CD4-positive, alpha-beta T cell treated with Interleukin-17A for 4 hours (primary cell): Measurements from ENCODE around the gene POLA1.
"Not testable (repeated sequence)": the region's sequence is repeated elsewhere in the genome, so short reads cannot be mapped to it uniquely, and the experiment has no call there.

Experiments
- DNase-seq: peaks from one replicate; pipeline ENCODE4 v3.0.0-alpha.2; 2020; ENCODE audit warnings: mixed read lengths

The POLA1 gene

DNA sequence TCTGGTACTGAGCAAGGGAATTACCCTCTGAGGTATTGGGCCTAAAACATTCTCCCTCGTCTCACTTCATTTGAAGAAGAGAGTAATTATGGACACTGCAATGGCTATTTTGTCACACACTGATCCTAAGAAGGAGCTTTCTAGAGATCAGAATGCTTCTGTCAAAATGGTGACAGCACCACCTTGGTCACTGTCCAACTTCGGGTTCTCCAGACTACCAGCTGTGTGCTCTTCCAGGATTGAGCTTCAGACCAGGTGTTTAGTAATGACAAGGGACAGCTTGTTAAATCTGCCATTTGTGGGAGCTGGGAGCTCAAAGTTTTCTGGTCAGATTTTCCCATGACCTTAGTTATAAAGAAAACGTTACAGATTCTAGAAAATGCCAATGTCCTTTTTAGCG lies 105.4 kb downstream of the POLA1 start:
- DNase-seq: no peak

- no peak for DNase-seq
Observed at GRCh38 chrX:24799565-24799964, 105.8 kb downstream of the POLA1 start.

GRCh38 chrX:24805201-24805600 lies 111.5 kb downstream of the POLA1 start:
- DNase-seq: no peak

DNA sequence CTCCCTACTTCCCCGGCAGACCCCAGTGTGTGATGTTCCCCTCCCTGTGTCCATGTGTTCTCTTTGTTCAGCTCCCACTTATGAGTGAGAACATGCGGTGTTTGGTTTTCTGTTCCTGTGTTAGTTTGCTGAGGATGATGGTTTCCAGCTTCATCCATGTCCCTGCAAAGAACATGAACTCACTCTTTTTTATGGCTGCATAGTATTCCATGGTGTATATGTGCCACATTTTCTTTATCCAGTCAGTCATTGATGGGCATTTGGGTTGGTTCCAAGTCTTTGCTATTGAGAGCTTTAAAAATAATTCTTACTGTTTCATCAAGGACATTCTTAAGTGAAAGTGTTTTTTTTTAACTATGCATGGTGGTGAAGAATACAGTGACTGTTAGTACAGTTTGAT lies 126.1 kb downstream of the POLA1 start:
- not testable (repeated sequence) for DNase-seq

GRCh38 chrX:24828147-24828546 lies 134.4 kb downstream of the POLA1 start:
- DNase-seq: no peak

DNA sequence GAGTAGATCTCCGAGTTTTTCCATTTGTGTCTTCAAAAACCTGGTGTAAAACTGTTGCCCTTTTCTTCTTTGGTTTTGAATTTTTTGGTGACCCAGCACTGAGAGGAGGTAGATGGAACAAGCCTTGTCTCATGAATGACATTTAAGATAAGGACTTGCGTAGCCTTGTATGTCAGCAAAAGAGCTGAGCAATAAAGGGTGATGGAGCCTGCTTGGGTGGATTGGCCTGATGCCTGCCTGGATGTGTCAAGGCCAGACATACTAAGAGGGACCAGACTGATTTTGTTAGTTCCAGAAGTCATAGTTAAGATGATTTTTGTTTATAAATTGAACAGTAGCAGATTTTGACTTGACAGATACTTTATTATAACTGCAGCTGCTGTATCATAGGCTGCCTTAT lies 134.9 kb downstream of the POLA1 start:
- no peak for DNase-seq

DNA sequence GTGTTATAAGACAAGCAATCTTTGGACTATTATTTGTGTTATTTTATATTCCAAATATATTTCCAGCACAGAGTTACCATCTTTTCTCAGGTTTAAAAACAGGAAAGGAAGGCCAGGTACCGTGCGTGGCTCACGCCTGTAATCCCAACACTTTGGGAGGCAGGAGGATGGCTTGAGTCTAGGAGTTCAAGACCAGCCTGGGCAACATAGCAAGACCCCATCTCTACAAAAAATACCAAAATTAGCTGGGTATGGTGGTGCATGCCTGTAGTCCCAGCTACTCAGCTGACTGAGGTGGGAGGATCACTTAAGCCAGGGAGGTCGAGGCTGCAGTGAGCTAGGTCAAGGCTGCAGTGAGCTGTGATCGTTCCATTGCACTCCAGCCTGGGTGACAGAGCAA lies 140.0 kb downstream of the POLA1 start:
- no peak for DNase-seq

DNA sequence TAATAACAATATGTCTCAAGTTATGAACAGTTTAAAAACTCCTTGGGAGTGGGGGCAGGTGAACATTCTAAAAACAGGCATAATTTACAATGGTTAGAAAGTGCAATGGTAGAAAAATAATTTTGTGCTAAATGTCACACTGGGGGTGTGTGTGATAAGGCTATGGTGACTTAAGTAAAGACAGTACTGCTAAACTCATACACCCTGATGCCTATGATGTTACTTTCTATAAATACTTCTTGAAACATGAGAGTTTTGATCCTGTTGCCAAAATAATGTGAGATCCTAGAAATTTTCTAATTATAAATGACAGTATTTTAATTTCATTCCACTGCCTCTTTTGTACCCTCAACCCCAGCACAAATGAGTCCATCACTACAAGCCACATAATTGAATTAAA lies 144.2 kb downstream of the POLA1 start:
- DNase-seq: no peak

DNA sequence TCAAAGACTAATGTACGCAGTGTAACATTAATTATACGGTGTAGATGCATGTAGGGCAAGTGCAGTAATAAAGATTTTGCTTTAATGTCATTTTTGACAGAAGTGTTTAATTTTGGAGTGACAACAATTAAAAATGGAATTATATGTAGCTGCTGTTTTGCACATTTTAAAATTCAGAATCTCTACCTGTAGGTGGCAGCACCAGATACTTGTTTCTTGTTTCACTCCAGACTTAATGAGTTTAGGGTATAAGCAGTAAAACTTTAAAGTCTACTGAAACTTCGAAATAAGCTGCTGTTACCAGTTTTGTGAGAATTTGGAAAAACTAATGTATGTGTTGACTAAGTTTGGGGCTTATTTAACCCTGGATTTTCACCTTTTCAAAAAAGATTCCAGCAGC lies 144.9 kb downstream of the POLA1 start:
- DNase-seq: no peak

- no peak for DNase-seq
Observed at GRCh38 chrX:24839331-24839730, 145.6 kb downstream of the POLA1 start.

DNA sequence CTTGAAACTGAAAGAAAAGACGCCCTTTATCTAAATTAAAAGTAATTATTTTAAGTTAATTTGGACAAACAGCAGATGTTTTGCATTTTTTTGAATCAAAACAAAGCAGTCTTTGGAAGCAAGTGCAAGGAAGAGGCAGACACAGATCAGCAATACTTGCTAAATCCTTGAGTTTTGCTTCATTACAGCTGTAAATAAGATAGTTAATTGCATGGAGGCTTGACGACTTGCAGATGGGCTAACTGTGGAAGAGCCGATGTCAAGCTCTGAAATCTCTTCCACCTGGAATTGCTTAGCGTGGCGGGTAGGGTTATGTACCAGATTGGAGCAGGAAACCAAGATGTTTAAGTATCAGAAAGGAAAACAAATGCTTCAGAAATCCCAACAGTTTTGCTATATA lies 148.8 kb downstream of the POLA1 start:
- no peak for DNase-seq

DNA sequence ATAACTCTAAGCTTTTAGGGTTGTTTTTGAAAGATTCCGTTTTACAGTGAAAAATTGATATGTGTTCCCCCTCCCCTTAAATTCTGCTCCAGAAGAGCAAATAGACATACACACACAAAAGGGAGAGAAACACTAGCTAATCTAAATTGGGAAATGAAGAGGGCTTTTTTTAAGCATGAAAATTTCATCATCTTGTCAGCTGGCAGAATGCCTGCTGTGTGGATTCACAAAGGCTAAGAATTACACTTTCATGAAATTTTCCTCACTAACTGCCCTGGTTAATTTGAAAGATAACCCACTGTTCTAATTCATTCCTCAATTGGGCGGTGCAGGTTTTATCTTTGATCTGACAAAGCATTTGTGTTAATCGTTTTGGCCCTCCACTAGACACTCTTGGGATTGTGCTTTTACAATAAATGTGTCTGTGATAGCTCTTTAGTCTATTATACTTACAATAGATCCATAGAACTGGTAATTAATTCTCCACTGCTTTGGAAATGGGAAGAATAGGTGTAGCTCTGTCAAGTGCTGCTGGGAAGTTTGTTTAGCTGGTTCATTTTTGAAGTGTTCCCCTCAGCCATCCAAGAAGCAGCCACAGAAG lies 152.9 kb downstream of the POLA1 start:
- no peak for DNase-seq

DNA sequence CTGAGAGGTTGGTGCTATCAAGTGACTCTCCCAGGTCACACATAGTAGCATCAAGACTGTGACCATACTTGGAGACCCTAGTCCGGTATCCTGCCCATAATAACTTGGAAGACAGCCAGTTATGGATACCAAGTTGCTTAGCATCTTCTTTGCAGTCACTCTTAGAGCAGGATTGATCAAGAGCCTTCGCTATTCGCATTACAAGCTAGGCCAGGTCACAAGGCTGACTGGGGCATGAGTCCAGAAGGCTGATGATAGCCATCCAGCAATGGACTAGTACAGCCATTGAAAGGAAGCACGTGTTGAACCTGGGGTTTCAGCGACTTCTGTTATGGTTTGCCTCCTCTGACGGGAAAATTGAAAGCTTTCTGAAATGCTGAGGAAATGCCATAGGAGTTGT lies 157.6 kb downstream of the POLA1 start:
- no peak for DNase-seq

GRCh38 chrX:24851780-24852179 lies 158.1 kb downstream of the POLA1 start:
- DNase-seq: no peak

GRCh38 chrX:24858004-24858746 lies 164.5 kb downstream of the POLA1 start:
- DNase-seq: no peak

- DNase-seq: no peak
Observed at GRCh38 chrX:24859211-24859841, 165.6 kb downstream of the POLA1 start.

DNA sequence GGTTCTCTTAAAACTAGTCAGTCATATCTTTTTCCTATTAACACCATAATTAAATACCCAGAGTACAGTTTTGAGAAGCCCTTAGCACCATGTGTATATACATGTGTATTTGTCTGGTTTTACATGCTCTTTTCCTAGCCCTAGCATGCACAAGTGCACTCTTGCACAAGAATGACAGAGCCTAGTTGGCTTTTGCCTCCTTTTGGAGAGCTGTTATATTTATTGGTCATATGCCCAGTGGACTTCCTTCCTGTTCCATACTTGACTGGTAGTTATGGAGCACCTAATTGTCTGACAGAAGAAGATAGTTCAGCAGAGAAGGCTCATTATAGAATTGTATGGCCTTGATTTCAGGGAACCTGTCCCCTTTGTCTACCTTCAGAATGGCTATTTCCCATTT lies 166.4 kb downstream of the POLA1 start:
- DNase-seq: no peak

- no peak for DNase-seq
Observed at GRCh38 chrX:24862343-24862742, 168.6 kb downstream of the POLA1 start.

DNA sequence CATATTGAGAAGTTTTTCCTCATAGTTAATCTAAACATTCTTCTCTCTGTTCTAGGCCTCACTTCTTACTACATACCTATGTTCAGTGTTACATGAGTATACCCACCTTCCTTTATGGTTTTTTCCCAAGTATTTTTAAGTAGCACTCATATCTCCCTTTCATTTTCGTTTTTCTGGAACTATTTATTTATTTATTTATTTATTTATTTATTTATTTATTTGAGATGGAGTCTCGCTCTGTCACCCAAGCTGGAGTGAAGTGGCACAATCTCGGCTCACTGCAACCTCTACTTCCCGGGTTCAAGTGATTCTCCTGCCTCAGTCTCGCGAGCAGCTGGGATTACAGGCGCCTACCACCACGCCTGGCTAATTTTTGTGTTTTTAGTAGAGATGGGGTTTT lies 170.1 kb downstream of the POLA1 start:
- DNase-seq: not testable (repeated sequence)

- DNase-seq: no peak
Observed at GRCh38 chrX:24870143-24870542, 176.4 kb downstream of the POLA1 start.

GRCh38 chrX:24874604-24875247 lies 181.0 kb downstream of the POLA1 start:
- no peak for DNase-seq

GRCh38 chrX:24876530-24877287 lies 183.0 kb downstream of the POLA1 start:
- DNase-seq: no peak

- DNase-seq: no peak
Observed at GRCh38 chrX:24877288-24877664, 183.6 kb downstream of the POLA1 start.
